SH-SY5Y (cell line): ENCODE results near the gene KRT77.

Experiments
- GATA2 ChIP-seq: IDR thresholded peaks from 2 replicates; pipeline ENCODE4 v1.6.1; 2011; ENCODE audit warnings: mild to moderate bottlenecking, low read depth, low read length
- GATA3 ChIP-seq: IDR thresholded peaks from 2 replicates; pipeline ENCODE4 v1.6.1; 2011; ENCODE audit warnings: low read depth, mild to moderate bottlenecking, low read length, moderate library complexity

- TF ChIP-seq GATA2 (no peak), GATA3 (no peak)
Measured at GRCh38 chr12:52698651-52699340, 4.5 kb downstream of the KRT77 start.
